H9 (cell line): ENCODE measurements around the gene PARD3. TPM values are rescaled to one million over a fixed set of nuclear protein-coding genes. Genes with fewer than 3 reads are reported as not detected.

ENCODE experiments used
- DNase-seq: peaks from one replicate; pipeline ENCODE4 v3.0.0-alpha.2; 2017
- H2AFZ ChIP-seq: one replicate; pipeline ENCODE4 v1.6.1; 2013; ENCODE audit warnings: mild to moderate bottlenecking, low read length, control low read depth, moderate library complexity
- H2AK5ac ChIP-seq: 2 replicates; pipeline ENCODE4 v1.6.1; 2013; ENCODE audit warnings: low read length, control low read depth, mixed read lengths; ENCODE audit not compliant: insufficient read length
- H2BK120ac ChIP-seq: one replicate; pipeline ENCODE4 v1.6.1; 2013; ENCODE audit warnings: low read depth, mild to moderate bottlenecking, low read length, control low read depth, inconsistent platforms; ENCODE audit not compliant: poor library complexity, severe bottlenecking
- H2BK12ac ChIP-seq: 2 replicates; pipeline ENCODE4 v1.6.1; 2013; ENCODE audit warnings: low read length, control low read depth, mixed read lengths, low read depth; ENCODE audit not compliant: insufficient read length
- H2BK15ac ChIP-seq: 2 replicates; pipeline ENCODE4 v1.6.1; 2013; ENCODE audit warnings: low read depth, low read length, control low read depth
- H2BK20ac ChIP-seq: one replicate; pipeline ENCODE4 v1.6.1; 2013; ENCODE audit warnings: low read depth, mild to moderate bottlenecking, low read length, control low read depth, inconsistent platforms; ENCODE audit not compliant: poor library complexity, severe bottlenecking
- H2BK5ac ChIP-seq: 2 replicates; pipeline ENCODE4 v1.6.1; 2013; ENCODE audit warnings: low read length, control low read depth, mixed read lengths; ENCODE audit not compliant: insufficient read length
- H3K14ac ChIP-seq: 2 replicates; pipeline ENCODE4 v1.6.1; 2013; ENCODE audit warnings: low read length, control low read depth; ENCODE audit not compliant: insufficient read depth
- H3K18ac ChIP-seq: 2 replicates; pipeline ENCODE4 v1.6.1; 2013; ENCODE audit warnings: low read depth, mild to moderate bottlenecking, mixed read lengths, low read length, control low read depth; ENCODE audit not compliant: insufficient read length
- H3K23ac ChIP-seq: 2 replicates; pipeline ENCODE4 v1.6.1; 2013; ENCODE audit warnings: low read length, control low read depth, mixed read lengths, low read depth; ENCODE audit not compliant: insufficient read length
- H3K23me2 ChIP-seq: 2 replicates; pipeline ENCODE4 v1.6.1; 2013; ENCODE audit warnings: low read depth, mild to moderate bottlenecking, mixed read lengths, low read length, control low read depth; ENCODE audit not compliant: insufficient read length, poor library complexity, severe bottlenecking
- H3K27ac ChIP-seq: 2 replicates; pipeline ENCODE4 v1.5.1; 2013; ENCODE audit warnings: low read length, control low read depth, mixed read lengths, low read depth; ENCODE audit not compliant: insufficient read length
- H3K27me3 ChIP-seq: 2 replicates; pipeline ENCODE4 v1.6.1; 2013; ENCODE audit warnings: low read length, control low read depth, inconsistent platforms; ENCODE audit not compliant: insufficient read depth
- H3K4ac ChIP-seq: 2 replicates; pipeline ENCODE4 v1.6.1; 2013; ENCODE audit warnings: low read depth, mild to moderate bottlenecking, control low read depth, inconsistent platforms, low read length, moderate library complexity
- H3K4me1 ChIP-seq: 2 replicates; pipeline ENCODE4 v1.6.1; 2013; ENCODE audit warnings: low read length, control low read depth, inconsistent platforms; ENCODE audit not compliant: insufficient read depth
- H3K4me2 ChIP-seq: 2 replicates; pipeline ENCODE4 v1.6.1; 2013; ENCODE audit warnings: low read length, control low read depth, mixed read lengths; ENCODE audit not compliant: insufficient read length, insufficient read depth
- H3K56ac ChIP-seq: 2 replicates; pipeline ENCODE4 v1.6.1; 2013; ENCODE audit warnings: low read depth, mild to moderate bottlenecking, mixed read lengths, low read length, control low read depth; ENCODE audit not compliant: insufficient read length
- H3K79me1 ChIP-seq: 2 replicates; pipeline ENCODE4 v1.6.1; 2013; ENCODE audit warnings: low read depth, mild to moderate bottlenecking, moderate library complexity, low read length, control low read depth, inconsistent platforms; ENCODE audit not compliant: insufficient read depth, poor library complexity, severe bottlenecking
- H3K79me2 ChIP-seq: 2 replicates; pipeline ENCODE4 v1.6.1; 2013; ENCODE audit warnings: low read length, control low read depth, inconsistent platforms; ENCODE audit not compliant: insufficient read depth
- H3K9ac ChIP-seq: 2 replicates; pipeline ENCODE4 v1.6.1; 2013; ENCODE audit warnings: low read length, control low read depth, mixed read lengths; ENCODE audit not compliant: insufficient read length; ENCODE audit errors: extremely low read depth
- H3K9me3 ChIP-seq: one replicate; pipeline ENCODE4 v1.6.1; 2013; ENCODE audit warnings: low read depth, low read length, inconsistent platforms; ENCODE audit not compliant: control insufficient read depth
- H3T11ph ChIP-seq: one replicate; pipeline ENCODE4 v1.6.1; 2013; ENCODE audit warnings: mild to moderate bottlenecking, low read length, control low read depth, inconsistent platforms
- H4K20me1 ChIP-seq: one replicate; pipeline ENCODE4 v1.6.1; 2013; ENCODE audit not compliant: control insufficient read depth, insufficient read length, insufficient read depth
- H4K5ac ChIP-seq: 2 replicates; pipeline ENCODE4 v1.6.1; 2013; ENCODE audit warnings: low read depth, mild to moderate bottlenecking, mixed read lengths, low read length, control low read depth; ENCODE audit not compliant: insufficient read length
- H4K8ac ChIP-seq: replicated peaks from 2 replicates; pipeline ENCODE4 v1.6.1; 2013; ENCODE audit warnings: low read length, control low read depth, mixed read lengths, low read depth; ENCODE audit not compliant: insufficient read length
- H4K91ac ChIP-seq: 2 replicates; pipeline ENCODE4 v1.6.1; 2013; ENCODE audit warnings: low read depth, mild to moderate bottlenecking, moderate library complexity, mixed read lengths, low read length, control low read depth; ENCODE audit not compliant: insufficient read length
- H3K27ac Mint-ChIP-seq, 3 experiments: 2 replicates in 2 of 3; 3 replicates in 1 of 3; pipeline ENCODE4 v1.8.0; 2020 to 2021; ENCODE audit warnings: mixed read lengths in 3 of 3, mild to moderate bottlenecking in 1 of 3, moderate library complexity in 1 of 3
- H3K27me3 Mint-ChIP-seq: 2 replicates; pipeline ENCODE4 v1.8.0; 2021; ENCODE audit warnings: low read depth, mild to moderate bottlenecking, moderate library complexity, mixed read lengths
- H3K36me3 Mint-ChIP-seq, 3 experiments: 2 replicates in 2 of 3; 3 replicates in 1 of 3; pipeline ENCODE4 v1.8.0; 2020 to 2021; ENCODE audit warnings: low read depth in 3 of 3, mixed read lengths in 3 of 3; ENCODE audit not compliant: insufficient read depth in 1 of 3
- H3K4me1 Mint-ChIP-seq, 2 experiments: 2 replicates each; pipeline ENCODE4 v1.8.0; 2020; ENCODE audit warnings: mixed read lengths in 2 of 2
- H3K4me3 Mint-ChIP-seq, 2 experiments: 2 replicates in 1 of 2; 3 replicates in 1 of 2; pipeline ENCODE4 v1.8.0; 2020 to 2021; ENCODE audit warnings: mild to moderate bottlenecking in 2 of 2, mixed read lengths in 2 of 2, moderate library complexity in 1 of 2
- H3K9me3 Mint-ChIP-seq, 2 experiments: 2 replicates in 1 of 2; 3 replicates in 1 of 2; pipeline ENCODE4 v1.8.0; 2020; ENCODE audit warnings: mild to moderate bottlenecking in 2 of 2, mixed read lengths in 2 of 2, moderate library complexity in 1 of 2
- CTCF ChIP-seq: fragments of 200-600 bp; sonication (generic); conservative IDR thresholded peaks from 3 replicates; pipeline ENCODE4 v1.8.0; 2021; ENCODE audit warnings: antibody characterized with exemption, mild to moderate bottlenecking
- WGBS: extraction: QIAGEN DNeasy Blood & Tissue Kit; methylation state at CpG from one replicate; pipeline ENCODE4 v1.1.7; 2013; ENCODE audit warnings: missing lambda C conversion rate, low lambda C conversion rate, mixed read lengths; ENCODE audit not compliant: insufficient read length; ENCODE audit errors: extremely low coverage; 5-methylcytosine and 5-hydroxymethylcytosine counted together
- total RNA-seq: library from RNA; stranded (reverse); gene quantifications from 2 replicates; pipeline ENCODE4 v1.2.1, GENCODE V29; 2021

PARD3 gene
- total RNA-seq, 1 experiment from 2014 or later: 44.7 TPM

GRCh38 chr10:34647160-34647559 is 167.9 kb downstream of the PARD3 start:
- Histone ChIP-seq H3K27ac (no peak overlapping the region), H4K5ac (no peak overlapping the region), H3K79me1 (peaks cover 3% of the 10 kb centered on the region), H3K18ac (no peak overlapping the region), H3K23me2 (no peaks in the 10 kb centered on the region), H3K23ac (no peak overlapping the region), H4K91ac (no peak overlapping the region), H3K14ac (no peak overlapping the region), H3K56ac (no peak overlapping the region), H4K20me1 (no peaks in the 10 kb centered on the region), H3T11ph (no peak overlapping the region), H4K8ac (no peak overlapping the region), H2BK20ac (no peak overlapping the region), H2BK120ac (no peak overlapping the region), H2BK12ac (no peak overlapping the region), H2BK15ac (no peak overlapping the region), H3K79me2 (peaks cover 3% of the 10 kb centered on the region; the same call in 1 of the 2 replicates), H2AK5ac (no peak overlapping the region), H3K9me3 (no peaks in the 10 kb centered on the region), H3K4ac (no peak overlapping the region), H3K4me1 (peaks cover 16% of the 10 kb centered on the region), H3K27me3 (no peaks in the 10 kb centered on the region), H2AFZ (no peak overlapping the region), H2BK5ac (no peak overlapping the region), H3K4me2 (no peak overlapping the region), H3K9ac (no peak overlapping the region)
- H3K4me3 Mint-ChIP-seq: no peak overlapping the region
- H3K36me3 Mint-ChIP-seq: no peaks in the 10 kb centered on the region
- no peaks in the 10 kb centered on the region; the same call in 1 of the 2 replicates for H3K27me3 Mint-ChIP-seq
- H3K4me1 Mint-ChIP-seq: peaks cover 38% of the 10 kb centered on the region in 2 experiments
- no peak for TF ChIP-seq CTCF
- no peaks in the 10 kb centered on the region for H3K9me3 Mint-ChIP-seq
- WGBS: no CpG with 5 or more reads among the region's 7 CpGs
- H3K27ac Mint-ChIP-seq: no peak overlapping the region; a peak in 2 of 7 replicates
- no peak for DNase-seq
